HG03460 (cell line): Measurements from ENCODE around the gene TCEAL7.
"Not testable (repeated sequence)": the region's sequence is repeated elsewhere in the genome, so short reads cannot be mapped to it uniquely, and the experiment has no call there.

Experiments used
- ATAC-seq: cut with Tn5 transposase; IDR thresholded peaks from one replicate; pipeline ENCODE4 v1.9.1; 2021; ENCODE audit not compliant: unreplicated experiment

TCEAL7 gene

GRCh38 chrX:103329991-103330390 is at the start of gene TCEAL7:
Gene TCEAL7 (plus strand): TSS chrX:103330239. CDS start chrX:103331404, 1,165 bp downstream.
- no peak for ATAC-seq

DNA sequence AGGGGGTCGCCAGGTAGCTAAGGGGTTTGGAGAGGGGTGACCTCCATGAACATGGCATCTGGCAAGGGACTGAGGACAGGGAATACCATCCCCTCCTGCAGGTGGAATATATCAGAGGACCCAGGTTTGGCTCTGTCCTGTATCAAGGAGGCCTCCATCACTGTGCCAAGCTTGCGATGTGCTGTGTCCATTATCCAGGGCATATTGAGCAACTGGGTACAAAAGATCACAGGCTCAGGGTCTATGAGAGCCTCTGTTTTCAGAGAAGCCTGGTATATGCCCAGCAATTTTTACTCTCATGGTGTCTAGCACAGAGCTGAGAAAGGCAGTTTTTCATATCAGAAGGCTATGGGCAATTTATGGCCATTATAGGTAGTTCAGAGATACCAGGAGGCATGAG is 36.9 kb upstream of the TCEAL7 start:
- ATAC-seq: no peak

DNA sequence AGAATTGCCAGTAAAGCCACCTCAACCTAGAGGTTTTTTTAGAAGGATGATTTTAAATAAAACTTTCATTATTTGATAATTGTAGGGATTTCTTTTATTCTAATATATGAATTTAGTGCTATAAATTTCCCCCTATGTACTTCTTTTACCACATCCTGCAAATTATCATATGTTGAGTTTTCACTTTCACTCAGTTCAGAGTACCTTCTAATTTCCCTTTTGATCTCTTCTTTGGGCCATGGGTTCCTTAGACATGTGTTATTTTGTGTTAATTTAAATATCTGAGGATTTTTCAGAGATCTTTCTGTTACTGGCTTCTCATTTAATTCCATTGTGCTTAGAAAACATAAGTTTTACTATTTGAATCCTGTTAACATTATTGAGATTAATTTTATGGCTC is 25.3 kb upstream of the TCEAL7 start:
- no peak for ATAC-seq

GRCh38 chrX:103305666-103306065 is 24.4 kb upstream of the TCEAL7 start:
- ATAC-seq: not testable (repeated sequence)

DNA sequence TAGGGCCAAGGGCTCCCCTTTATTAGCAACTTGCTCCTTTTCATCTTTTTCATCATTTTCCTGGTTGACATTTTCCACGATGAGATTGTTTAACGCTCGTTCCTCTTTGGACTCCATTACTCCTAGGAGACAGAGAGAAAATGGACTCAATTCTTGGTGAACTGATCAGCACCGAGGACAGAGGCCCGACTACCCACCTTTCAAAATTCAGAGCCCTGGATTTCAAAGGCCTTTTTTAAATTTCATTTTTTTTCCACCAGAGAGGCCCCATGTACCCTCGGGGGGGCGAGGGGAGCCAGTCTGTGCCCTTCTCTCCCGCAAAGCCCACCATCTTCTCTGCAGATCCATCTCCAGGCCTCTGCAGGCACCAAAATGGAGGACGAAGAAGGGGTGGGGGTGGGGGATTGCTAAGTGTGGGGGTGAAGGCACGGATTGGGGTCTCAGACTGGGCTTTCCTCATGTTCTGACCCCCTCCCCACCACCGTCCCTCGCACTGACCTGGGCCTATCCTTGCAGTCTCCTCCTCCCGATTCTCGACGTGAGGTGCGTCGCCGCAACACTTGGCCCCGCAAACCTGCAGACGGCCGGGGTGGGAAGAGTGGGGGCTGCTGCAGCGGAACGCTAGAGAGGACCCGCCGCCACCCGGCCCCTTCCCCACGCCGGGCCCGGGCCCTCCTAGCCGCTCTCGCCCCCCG is 20.0 kb upstream of the TCEAL7 start:
- no peak for ATAC-seq

DNA sequence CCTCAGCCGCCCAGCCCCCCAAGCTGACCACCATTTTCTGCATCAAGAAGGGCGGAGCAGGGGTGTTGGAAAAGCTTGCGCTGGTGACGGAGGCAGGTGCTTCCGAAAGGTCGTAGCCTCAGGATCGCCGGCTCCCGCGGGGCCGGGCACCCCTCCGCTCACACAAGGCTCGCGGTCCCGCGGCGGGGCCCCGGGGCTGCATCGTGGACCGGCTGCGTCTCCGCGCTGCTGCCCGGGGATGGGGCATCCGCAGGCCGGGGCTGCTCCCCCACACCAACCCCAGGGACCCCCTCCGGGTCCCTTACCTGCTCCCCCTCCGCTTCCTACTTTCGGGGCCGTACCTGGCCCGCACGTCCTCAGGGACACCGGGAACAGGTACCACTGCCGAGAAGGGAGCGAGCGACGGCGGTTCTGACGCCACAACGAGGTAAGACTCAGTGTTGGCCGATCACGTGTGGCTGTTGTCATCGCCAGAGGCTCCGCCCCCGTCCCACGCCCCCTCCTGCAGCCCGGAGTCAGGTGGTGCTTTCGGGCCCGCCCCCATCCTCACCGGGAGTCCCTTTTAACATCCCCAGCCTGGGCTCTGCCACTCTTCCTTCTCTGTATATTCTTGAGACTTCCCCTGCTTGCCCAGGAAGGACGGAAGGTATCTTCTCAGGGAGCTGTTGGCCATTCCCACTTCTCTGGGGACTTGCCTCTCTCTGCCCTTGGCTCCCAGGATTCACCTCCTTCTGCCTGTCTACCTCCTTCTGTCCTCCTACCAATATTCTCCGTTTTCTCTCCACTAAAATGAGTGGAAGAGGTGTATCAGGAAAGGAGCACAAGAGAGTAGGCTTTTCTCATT is 19.3 kb upstream of the TCEAL7 start, which contains the start of gene BEX2:
BEX2 (minus strand) TSS at position 436 of the 844 bp plus-strand sequence. CDS start 1,014 bp downstream, outside the sequence.
- peak; percentile 98 for ATAC-seq

DNA sequence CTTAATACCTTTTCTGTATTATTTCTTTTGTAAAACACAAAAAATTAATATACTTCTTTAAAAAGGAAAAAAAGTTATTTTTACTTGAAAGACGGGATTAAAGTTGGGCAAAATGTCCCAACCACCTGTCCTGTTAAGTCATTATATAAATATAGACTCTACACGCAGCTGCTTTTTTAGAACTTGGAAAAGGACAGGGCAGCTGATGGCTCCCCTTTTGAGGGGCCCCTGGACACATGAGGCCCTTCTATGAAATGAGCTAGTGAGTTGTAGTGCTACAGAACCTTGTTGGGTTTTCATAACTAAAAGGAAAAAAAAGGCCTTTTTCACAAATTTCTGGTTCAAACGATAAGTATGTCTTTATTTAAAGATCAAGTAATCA is 18.6 kb upstream of the TCEAL7 start:
- ATAC-seq: no peak

DNA sequence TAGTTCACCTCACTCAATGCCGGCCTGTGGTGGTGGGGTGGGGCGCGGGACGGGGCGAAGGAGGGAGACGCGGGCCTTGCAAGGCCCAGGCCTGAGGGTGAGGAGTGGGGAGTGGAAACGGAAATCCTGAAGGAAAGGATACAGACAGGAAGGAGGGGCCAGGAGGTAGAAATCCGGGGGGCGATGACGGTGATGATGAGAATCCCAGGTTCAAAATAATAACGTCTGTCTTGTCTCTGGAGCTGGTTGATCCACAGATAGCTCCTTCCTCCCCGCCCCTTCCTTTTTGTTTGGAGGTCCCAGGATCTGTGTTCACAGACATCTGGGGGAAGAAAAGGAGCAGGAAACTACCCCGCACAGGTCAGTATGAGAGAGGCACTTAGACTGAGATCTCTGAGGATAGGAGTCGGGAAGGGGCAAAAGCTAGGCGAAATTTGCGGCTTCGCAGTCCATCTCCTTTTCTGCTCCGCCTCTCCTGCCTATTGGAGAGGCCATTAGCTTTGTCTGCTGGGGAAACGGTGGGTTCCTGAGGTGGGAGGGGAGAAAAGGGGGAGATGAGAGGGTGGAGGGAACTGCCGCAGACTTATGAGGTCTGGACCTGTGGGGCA is 746 bp downstream of the TCEAL7 start:
- no peak for ATAC-seq

- no peak for ATAC-seq
Observed at GRCh38 chrX:103338663-103339062, 8.6 kb downstream of the TCEAL7 start.

DNA sequence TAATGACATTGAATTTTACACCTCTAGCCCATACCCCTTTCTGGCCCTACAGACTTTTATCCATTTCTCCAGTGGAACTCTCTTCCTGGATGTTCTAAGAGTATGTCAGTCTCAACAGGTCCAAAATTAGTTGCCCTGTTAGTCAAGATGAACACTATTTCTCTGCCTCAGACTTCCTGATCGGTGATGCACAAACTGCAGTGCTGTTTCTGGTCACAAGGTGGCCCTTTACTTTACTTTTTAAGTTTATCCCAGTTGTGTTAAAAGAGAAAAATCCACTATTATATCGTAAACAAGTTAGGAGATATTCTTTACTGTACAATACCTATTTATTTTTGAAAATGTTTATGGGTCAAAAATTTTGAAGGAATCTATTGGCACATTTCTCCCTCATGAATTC is 13.1 kb downstream of the TCEAL7 start:
- peak; percentile 62 for ATAC-seq

- ATAC-seq: no peak
Observed at GRCh38 chrX:103344606-103345005, 14.6 kb downstream of the TCEAL7 start.

DNA sequence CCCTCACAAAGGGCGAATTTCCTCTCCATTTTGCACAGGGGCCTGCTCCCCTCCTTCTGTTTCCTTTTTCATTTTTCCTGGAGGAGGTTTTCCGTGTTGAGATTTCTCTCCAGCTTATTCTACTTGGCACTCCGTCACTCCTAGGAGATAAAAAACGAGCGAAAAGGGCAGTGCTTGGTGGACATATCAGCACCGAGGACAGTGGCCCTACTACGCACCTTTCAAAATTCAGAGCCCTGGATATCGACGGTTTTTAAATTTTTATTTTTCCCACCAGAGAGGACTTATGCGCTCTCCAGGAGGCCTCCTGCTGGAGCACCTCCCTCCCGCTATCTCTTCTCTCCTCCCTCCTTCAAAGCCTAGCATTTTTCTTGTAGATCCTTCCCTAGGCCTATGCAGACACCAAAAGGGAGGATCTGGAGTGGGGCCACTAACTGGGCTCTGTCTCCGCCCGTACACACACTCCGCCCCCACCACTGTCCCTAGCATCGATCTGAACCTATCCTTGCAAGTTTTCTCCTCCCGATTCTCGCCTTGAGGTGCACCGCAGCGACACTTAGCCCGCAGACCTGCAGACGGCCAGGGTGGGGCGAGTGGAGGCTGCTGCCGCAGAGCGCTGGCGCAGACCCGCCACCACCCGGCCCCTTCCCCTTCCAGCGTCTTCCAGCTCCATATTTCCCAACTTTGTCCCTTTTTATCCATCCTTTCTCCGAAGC is 17.8 kb downstream of the TCEAL7 start:
- no peak for ATAC-seq

DNA sequence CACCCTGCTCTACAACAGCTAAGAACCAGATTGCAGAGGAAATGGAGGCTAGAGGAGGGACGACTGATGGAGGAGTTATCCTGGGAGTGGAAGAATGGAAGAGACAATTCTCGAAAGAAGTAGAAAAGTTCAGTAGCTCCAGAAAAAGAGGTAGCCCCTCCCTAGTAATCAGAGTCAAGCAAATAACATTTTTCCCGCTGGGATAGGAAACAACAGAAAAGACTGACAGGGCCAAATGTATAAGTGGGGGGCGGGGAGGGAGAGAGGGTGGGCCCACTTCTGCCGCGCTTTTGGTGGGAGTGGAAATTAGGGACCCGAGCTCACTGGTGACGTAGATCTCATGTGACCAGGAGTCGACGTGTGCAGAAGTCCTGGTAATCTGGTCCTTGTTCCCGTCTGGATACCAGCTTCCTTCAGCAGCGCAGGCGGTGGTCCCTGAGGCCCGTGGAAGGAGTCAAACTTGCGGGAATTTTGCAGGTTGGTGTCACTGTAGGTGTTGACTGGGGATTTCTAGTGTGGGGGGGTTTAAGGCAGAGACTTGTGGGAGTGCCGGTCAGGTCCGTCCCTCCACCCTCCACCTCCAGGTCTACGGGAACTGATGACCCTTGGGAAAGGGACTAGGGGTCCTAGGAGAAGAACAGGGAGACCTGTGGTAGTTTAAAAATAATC is 26.2 kb downstream of the TCEAL7 start, which contains the start of gene TCEAL9:
TCEAL9 (plus strand) TSS at position 377 of the 669 bp plus-strand sequence. CDS start 1,179 bp downstream, outside the sequence.
- ATAC-seq: no peak

DNA sequence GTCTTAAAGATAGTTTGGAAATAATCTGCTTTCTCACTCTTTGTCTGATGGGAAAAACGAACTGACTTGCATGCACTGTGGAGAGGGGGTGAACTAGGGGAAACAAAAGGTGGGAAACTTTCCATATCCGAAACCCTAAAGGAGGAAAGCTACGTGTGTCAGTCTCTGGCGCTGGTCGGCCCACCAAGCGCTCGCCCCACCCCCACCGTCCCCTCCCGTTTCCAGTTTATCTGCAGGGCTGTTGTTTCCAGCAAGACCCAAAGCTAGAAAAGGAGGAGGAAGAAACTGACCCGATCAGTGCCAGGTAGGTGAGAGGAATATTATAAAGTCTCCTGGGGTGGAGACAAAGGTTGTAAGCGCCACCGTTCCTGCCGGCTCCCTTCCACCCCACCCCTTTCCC is 26.8 kb downstream of the TCEAL7 start:
- no peak for ATAC-seq

DNA sequence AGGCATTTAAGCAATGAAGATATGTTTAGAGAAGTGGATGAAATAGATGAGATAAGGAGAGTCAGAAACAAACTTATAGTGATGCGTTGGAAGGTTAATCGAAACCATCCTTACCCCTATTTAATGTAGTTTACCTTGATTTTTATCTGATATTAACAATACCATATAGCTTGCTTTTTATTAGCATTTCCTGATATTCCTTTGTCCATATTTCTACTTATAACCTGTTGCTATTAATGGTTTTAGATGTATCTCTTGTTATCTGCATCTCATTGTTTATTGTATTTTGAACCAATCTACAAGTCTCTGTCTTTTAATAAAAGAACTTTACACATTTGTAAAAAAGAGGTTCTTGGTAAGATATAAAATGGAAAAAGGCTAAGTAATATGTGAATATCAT is 27.8 kb downstream of the TCEAL7 start:
- no peak for ATAC-seq

DNA sequence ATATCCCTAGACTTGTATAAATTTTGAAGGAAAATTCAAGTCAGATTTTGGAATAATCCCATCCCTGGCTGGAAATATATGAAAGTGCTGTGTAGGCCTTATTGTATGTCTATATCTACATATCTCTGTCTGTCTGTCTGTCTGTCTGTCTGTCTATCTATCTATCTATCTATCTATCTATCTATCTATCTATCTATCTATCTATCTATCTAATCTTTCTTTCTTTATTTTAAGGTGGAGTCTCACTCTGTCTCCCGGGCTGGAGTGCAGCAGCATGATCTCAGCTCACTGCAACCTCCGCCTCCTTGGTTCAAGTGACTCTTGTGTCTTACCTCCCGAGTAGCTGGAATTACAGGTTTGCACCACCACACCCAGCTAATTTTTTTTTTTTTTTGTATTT is 29.6 kb downstream of the TCEAL7 start:
- not testable (repeated sequence) for ATAC-seq

GRCh38 chrX:103360092-103360491 is 30.1 kb downstream of the TCEAL7 start:
- no peak for ATAC-seq

DNA sequence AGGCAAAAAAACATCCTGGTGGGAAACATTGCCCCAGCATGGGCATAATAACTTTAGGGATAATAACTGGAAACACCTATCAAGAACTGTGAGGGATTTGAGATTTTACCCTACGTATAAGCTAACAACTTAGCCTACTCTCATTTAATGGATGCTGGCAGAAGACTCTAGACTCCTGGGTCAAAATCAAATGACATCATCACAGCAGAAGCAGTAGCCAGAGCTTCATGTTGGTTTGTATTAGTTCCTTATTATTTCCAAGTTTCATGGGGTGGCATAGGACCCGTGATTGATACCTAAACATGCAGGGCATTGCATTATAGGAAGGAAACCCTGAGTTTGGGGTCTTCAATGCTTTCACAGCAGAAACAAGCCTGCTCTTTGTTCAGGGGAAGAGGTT is 30.9 kb downstream of the TCEAL7 start:
- ATAC-seq: no peak

- ATAC-seq: no peak
Observed at GRCh38 chrX:103361798-103362197, 31.8 kb downstream of the TCEAL7 start.

- no peak for ATAC-seq
Observed at GRCh38 chrX:103362474-103362873, 32.4 kb downstream of the TCEAL7 start.
